22Rv1 (cell line): ENCODE results near the gene PCED1A.

Experiments used
- H3K27ac ChIP-seq: fragments of 450-650 bp; 2 replicates; pipeline ENCODE4 v1.5.1; 2017
- ZFX ChIP-seq: fragments of 450-650 bp; IDR thresholded peaks from 2 replicates; pipeline ENCODE4 v1.6.1; 2017; ENCODE audit warnings: antibody characterized with exemption, borderline replicate concordance
- TF ChIP-seq, protein P1 (sequence below): fragments of 450-650 bp; IDR thresholded peaks from 2 replicates; pipeline ENCODE4 v1.5.1; 2017; ENCODE audit warnings: mild to moderate bottlenecking

The PCED1A gene

DNA sequence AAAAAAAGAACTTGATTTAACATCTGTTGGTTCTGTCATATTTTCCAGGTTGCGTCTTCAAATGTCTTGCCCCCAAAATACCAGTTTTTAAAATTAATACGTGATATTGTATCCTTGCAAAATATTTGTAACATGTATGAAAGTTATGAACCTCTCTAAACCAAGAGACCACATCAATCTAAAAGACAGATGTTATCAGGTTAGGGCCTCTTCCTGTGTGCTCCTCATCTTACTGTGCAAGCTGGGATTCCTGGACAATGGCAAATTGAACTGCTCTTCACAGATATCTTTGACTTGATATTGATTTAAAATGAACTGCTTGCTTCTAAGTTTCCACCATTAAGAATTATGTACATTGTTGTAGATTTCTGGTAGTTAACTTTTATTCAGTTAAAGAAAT, 14.7 kb downstream of the PCED1A start:
- H3K27ac ChIP-seq, result no peak overlapping the region
- TF ChIP-seq, protein P1, sequence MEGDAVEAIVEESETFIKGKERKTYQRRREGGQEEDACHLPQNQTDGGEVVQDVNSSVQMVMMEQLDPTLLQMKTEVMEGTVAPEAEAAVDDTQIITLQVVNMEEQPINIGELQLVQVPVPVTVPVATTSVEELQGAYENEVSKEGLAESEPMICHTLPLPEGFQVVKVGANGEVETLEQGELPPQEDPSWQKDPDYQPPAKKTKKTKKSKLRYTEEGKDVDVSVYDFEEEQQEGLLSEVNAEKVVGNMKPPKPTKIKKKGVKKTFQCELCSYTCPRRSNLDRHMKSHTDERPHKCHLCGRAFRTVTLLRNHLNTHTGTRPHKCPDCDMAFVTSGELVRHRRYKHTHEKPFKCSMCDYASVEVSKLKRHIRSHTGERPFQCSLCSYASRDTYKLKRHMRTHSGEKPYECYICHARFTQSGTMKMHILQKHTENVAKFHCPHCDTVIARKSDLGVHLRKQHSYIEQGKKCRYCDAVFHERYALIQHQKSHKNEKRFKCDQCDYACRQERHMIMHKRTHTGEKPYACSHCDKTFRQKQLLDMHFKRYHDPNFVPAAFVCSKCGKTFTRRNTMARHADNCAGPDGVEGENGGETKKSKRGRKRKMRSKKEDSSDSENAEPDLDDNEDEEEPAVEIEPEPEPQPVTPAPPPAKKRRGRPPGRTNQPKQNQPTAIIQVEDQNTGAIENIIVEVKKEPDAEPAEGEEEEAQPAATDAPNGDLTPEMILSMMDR, result no peak
- TF ChIP-seq ZFX, result no peak

DNA sequence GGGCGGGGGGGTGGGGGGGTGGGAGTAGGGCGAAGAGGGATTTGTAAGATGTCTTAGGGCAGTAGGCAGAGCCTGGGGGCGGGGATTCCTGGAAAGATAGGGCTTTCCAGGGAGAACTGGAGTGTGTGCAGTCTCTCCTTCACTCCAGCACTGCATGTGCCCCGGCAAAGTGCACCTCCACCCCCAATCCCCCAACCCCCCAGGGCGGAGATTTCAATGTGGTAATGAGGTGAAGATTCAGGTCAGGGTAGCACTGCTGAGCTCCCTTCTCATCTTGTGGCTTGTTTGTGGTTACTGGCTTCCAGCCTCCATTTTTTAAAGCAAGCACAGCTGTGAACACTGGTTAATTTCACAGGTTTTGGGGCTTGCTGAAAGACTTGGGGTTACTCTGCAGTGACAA, 18.4 kb downstream of the PCED1A start:
- no peak overlapping the region for H3K27ac ChIP-seq
- no peak for TF ChIP-seq ZFX
- TF ChIP-seq, protein P1, result no peak

DNA sequence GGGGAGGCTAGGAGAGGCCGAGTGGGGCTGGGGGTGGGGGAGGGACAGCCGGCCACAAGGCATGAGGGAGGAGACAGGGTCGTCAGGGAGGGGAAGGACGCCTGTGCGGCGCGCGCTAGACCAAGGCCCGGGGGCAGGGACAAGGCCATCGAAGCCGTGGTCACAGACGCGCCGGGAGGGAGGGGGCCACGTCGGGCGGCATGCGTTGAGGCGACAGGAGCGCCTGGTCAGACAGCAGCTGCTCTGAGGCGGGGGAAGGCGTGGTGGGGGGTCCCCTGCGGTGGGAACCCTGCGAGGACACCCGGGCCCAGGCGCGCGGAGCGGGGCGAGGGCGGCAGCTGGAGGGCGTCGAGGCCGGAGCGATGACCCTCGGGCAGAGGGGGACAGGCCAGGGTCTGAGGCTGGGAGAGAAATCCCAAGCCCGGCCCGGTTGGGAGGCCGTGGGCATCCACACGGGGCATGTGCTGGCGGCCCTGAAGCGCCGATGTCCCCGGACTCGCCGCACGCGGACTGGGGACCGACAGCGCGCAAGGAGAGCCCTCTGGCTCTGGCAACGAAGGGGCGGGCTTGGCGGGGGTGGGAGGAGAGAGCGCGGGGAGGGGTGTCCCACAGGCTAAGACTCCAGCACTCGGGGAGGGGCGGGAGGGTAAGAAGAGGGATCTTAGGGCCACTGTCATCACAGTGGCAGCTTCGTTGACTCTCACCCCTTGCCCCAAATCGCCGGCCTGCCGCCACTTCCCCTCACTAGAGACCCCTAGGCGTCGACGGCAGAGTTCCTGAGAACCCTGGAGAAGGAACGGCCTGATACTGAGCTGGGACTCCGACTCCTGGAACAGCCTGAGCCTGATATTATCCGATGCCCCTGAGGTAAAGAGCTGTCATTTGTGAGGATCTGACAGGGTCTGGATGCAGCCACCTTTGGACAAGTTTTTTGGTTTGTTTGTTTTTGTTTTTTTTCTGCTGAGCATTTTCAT, 19.3 kb downstream of the PCED1A start:
- TF ChIP-seq, protein P1, result no peak
- TF ChIP-seq ZFX, result no peak
- no peak overlapping the region for H3K27ac ChIP-seq

DNA sequence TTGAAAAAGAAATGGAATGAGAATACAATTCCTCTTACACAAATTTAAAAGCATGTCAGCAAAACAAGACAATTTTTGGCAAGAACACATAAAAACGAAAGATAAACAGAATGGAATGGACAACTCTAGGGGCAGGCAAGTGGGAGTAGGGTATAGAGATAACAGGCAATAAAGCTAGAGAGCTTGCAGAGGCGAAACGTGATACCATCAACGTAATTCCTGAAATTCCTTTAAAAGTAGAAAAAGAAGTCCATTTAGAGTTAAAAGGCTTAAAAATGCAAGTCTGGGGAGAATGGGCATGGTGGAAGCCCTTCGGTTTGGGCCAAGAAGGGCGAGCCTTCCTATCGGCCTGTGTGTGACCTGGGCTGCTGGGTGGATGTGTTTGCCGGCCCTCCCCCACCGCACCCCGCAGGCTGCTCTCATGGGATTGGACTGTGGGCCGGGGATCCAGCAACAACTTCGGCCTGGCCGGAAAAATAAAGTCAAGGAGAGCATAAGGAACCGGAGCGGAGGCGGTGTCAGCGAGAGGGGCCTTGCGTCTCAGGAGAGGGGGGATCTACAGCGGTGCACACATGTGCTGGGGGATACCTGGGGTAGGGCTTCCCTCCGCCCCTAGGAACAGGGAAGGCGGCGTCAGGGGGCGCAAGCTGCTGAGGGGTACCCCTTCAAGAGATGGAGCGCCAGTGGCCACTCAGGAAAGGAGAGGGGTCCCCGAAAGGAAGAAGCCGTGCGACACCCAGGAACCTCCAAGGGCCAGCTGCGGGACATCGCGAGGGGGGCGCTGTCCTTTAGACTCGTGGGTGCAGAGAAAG, 20.2 kb downstream of the PCED1A start:
- TF ChIP-seq ZFX, result no peak
- TF ChIP-seq, protein P1, result no peak

GRCh38 chr20:2817891-2818595, 22.4 kb downstream of the PCED1A start:
- no peak for TF ChIP-seq ZFX
- TF ChIP-seq, protein P1, result no peak
- no peak overlapping the region for H3K27ac ChIP-seq

More for the DNA sequence above, 20.2 kb downstream of the PCED1A start:
- no peak overlapping the region for H3K27ac ChIP-seq

GRCh38 chr20:2817341-2817726, 23.1 kb downstream of the PCED1A start:
- TF ChIP-seq, protein P1, result no peak
- no peak overlapping the region for H3K27ac ChIP-seq
